GM21529 (cell line): Measurements from ENCODE around the gene PARP9.

Source experiments
- ATAC-seq: cut with Tn5 transposase; IDR thresholded peaks from one replicate; pipeline ENCODE4 v1.9.1; 2021; ENCODE audit not compliant: unreplicated experiment

PARP9 gene

GRCh38 chr3:122488262-122488973, 75.7 kb downstream of the PARP9 start:
- ATAC-seq = no peak

DNA sequence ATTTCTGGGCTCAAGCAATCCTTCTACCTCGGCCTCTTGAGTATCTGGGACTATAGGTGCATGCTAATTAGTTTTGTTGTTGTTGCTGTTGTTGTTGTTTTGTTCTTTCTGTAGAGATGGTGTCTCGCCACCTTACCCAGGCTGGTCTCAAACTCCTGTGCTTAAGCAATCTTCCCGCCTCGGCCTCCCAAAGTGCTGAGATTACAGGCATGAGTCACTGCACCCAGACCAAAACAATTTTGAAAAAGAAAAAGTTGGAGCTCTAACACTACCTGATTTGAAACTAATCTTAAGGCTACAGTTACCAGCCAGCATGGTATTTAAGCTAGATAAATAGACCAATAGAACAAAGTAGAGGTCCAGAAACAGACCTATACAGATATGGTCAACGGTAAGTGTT, 79.1 kb downstream of the PARP9 start:
- no peak for ATAC-seq

- ATAC-seq = no peak
Observed at GRCh38 chr3:122481390-122481789, 82.7 kb downstream of the PARP9 start.
